Lung (tissue), 12 donors: Measurements from ENCODE around the gene SLC12A7. TPM values are rescaled to one million over a fixed set of nuclear protein-coding genes. Genes with fewer than 3 reads are reported as not detected.

Experiments
- ATAC-seq: fragments of 200-7000 bp; cut with Tn5 transposase; one replicate; pipeline ENCODE4 v1.9.1; 2020; ENCODE audit warnings: moderate number of reproducible peaks; ENCODE audit not compliant: insufficient read depth, low FRiP score
- DNase-seq, 3 donors: peaks; one replicate each; pipeline ENCODE4 v3.0.0-alpha.2; 2013 to 2017
- H3K27ac ChIP-seq, 2 donors: one replicate each; pipeline ENCODE4 v1.5.1; 2013; ENCODE audit warnings: mild to moderate bottlenecking in 2 of 2, moderate library complexity in 2 of 2, control low read depth in 1 of 2, inconsistent platforms in 1 of 2, low read depth in 1 of 2, low read length in 1 of 2
- H3K27me3 ChIP-seq, 3 donors: one replicate each; pipeline ENCODE4 v1.5.1; 2013; ENCODE audit warnings: low read length in 2 of 3; ENCODE audit not compliant: control insufficient read depth in 3 of 3, insufficient read depth in 3 of 3
- H3K36me3 ChIP-seq, 4 donors: one replicate each; pipeline ENCODE4 v1.5.1; 2013; ENCODE audit warnings: low read length in 4 of 4, mild to moderate bottlenecking in 1 of 4, moderate library complexity in 1 of 4; ENCODE audit not compliant: control insufficient read depth in 4 of 4, insufficient read depth in 4 of 4
- H3K4me1 ChIP-seq, 5 donors: one replicate each; pipeline ENCODE4 v1.5.1; 2013; ENCODE audit warnings: low read length in 5 of 5, mild to moderate bottlenecking in 2 of 5, moderate library complexity in 1 of 5; ENCODE audit not compliant: control insufficient read depth in 5 of 5, insufficient read depth in 5 of 5
- H3K4me3 ChIP-seq: one replicate; pipeline ENCODE4 v1.5.1; 2013; ENCODE audit warnings: mild to moderate bottlenecking, control low read depth, moderate library complexity
- H3K9ac ChIP-seq, 2 donors: one replicate each; pipeline ENCODE4 v1.5.1; 2013; ENCODE audit warnings: low read length in 2 of 2, control low read depth in 1 of 2; ENCODE audit not compliant: insufficient read depth in 1 of 2
- H3K9me3 ChIP-seq, 4 donors: one replicate each; pipeline ENCODE4 v1.5.1; 2013; ENCODE audit warnings: low read length in 3 of 4, mild to moderate bottlenecking in 1 of 4, moderate library complexity in 1 of 4; ENCODE audit not compliant: control insufficient read depth in 4 of 4, insufficient read depth in 3 of 4
- WGBS, 2 donors: extraction: QIAGEN DNeasy Blood & Tissue Kit; methylation state at CpG; one replicate each; pipeline ENCODE4 v1.1.7; 2013; 5-methylcytosine and 5-hydroxymethylcytosine counted together
- polyA plus RNA-seq, 2 donors: library from polyadenylated mRNA; stranded (reverse); fragments of 200-250 nt; gene quantifications; one replicate each; pipeline ENCODE4 v1.2.1, GENCODE V29; 2013
- total RNA-seq, 2 donors: library from RNA; depleted of rRNA in 1 of 2; stranded (reverse); fragments of >200 nt in 1 of 2; gene quantifications; one replicate each; pipeline ENCODE4 v1.2.1, GENCODE V29; 2014 to 2021
- TF ChIP-seq, protein P1 (sequence below): IDR thresholded peaks from 2 replicates; pipeline ENCODE4 v1.5.1; 2012; ENCODE audit warnings: mild to moderate bottlenecking; ENCODE audit errors: control extremely low read depth, extremely low read depth
- donor health status: control.
- donor health status: control.
- donor health status: Bipolar disorder and iron deficiency.
- donor health status: healthy.
- donor health status: DM: yes; HTN: yes; CAD: no.

The SLC12A7 gene
- total and polyA plus RNA-seq, 4 donors: 14.8 to 50.4 (median 39.8) TPM

DNA sequence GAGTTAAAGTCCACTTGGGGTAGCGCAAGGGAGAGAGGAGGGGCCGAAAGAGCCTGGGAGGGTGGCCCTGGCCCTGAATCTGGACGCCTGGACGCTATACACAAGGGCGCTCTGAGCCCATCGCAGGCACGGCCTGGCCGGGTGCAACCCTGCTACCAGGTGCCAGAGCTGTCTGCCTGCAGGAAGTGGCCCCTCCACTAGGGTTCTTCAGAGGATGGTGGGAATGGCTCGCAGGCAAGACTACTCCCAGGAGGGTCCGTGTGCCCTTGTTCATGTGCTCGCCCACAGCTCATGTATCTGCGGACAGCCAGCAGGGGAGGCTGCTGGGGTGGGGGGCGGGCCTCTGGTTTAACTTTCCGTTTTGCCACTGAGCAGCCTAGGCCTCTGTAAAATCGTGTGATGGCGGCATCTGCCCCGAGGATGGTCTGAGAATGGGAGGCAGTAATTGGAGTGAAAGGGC is 104.6 kb downstream of the SLC12A7 start:
- ATAC-seq (no peak), DNase-seq (peak in 1 of 3 donors; percentile 14)
- Histone ChIP-seq H3K27me3 (peaks cover 0 to 9% (median 7%) of the 10 kb centered on the region in 3 donors), H3K27ac (no peak overlapping the region), H3K9me3 (peaks cover 0 to 3% (median 0%) of the 10 kb centered on the region in 4 donors), H3K4me1 (peaks cover 0 to 27% (median 4%) of the 10 kb centered on the region in 5 donors), H3K36me3 (no peaks in the 10 kb centered on the region), H3K9ac (no peak overlapping the region), H3K4me3 (no peak overlapping the region)
- WGBS, 2 donors: 85% methylated on average over 17 of the region's 17 CpGs
- TF ChIP-seq, protein P1, sequence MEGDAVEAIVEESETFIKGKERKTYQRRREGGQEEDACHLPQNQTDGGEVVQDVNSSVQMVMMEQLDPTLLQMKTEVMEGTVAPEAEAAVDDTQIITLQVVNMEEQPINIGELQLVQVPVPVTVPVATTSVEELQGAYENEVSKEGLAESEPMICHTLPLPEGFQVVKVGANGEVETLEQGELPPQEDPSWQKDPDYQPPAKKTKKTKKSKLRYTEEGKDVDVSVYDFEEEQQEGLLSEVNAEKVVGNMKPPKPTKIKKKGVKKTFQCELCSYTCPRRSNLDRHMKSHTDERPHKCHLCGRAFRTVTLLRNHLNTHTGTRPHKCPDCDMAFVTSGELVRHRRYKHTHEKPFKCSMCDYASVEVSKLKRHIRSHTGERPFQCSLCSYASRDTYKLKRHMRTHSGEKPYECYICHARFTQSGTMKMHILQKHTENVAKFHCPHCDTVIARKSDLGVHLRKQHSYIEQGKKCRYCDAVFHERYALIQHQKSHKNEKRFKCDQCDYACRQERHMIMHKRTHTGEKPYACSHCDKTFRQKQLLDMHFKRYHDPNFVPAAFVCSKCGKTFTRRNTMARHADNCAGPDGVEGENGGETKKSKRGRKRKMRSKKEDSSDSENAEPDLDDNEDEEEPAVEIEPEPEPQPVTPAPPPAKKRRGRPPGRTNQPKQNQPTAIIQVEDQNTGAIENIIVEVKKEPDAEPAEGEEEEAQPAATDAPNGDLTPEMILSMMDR: no peak

DNA sequence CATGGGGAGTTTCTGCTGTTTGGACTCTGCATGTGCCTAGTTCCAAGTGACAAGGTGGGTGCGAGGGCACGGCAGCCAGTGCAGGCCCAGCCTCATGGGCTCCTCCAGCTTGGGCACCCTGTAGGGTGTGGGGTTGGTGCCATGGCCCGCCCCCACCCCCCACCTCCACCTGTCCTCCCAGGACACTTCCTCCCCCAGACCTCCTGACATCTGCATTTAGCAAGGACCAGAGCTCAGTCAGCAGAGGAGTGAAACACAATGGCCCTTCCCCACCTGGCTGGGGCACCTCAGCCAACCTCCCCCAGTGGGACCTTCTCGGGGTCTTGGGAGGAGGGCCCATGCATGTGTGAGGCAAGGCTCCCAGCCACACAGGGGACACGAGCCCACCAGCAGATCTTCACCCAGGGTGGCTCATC is 105.2 kb downstream of the SLC12A7 start:
- ATAC-seq (no peak), DNase-seq (peak in 1 of 3 donors; percentile 9)
- WGBS, 2 donors: 92 to 94% methylated on average over 5 of the region's 5 CpGs
- TF ChIP-seq, protein P1: no peak
- peaks cover 0 to 27% (median 4%) of the 10 kb centered on the region in 5 donors for H3K4me1 ChIP-seq
- no peaks in the 10 kb centered on the region for H3K36me3 ChIP-seq
- H3K9me3 ChIP-seq: peaks cover 0 to 3% (median 0%) of the 10 kb centered on the region in 4 donors
- H3K27ac ChIP-seq: no peak overlapping the region
- no peak overlapping the region for H3K9ac ChIP-seq
- H3K27me3 ChIP-seq: peaks cover 0 to 9% (median 7%) of the 10 kb centered on the region in 3 donors
- H3K4me3 ChIP-seq: no peak overlapping the region

DNA sequence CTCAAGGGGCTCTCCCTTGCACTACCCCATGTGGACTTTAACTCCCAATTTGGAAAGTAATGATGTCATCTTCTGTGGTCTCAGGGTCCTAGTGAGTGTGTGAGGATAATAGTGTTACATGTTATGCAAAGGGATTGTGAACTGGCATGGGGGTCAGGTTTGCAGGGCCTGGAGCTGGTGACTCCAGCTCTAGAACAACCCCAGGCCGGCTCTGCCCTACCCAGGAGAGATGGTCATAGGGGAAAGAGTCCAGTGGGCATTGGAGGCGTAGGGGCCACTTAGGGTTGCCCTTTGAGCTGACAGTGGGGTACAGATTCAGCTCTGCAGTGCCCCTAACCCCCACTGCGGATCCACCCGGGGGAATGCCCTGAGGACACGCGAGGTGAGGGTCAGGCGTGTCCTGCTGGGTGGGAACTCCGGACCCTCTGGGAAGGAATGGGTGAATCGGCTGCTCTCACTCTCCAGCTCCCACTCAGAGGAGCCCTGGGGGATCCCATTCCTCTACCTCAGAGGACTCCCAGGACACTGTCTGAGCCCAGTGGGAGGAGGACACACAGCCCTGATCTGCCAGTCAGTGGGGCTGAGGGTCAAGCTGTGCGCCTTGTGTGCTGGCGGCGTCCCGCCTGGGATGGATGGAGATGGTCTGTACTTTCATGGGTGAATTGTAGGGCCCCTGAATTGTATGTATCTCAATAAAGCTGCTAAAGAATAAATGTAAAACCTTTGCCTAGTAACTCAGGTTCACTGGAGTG is 105.8 kb downstream of the SLC12A7 start:
- Histone ChIP-seq H3K9ac (no peak overlapping the region), H3K4me1 (peaks cover 0 to 27% (median 4%) of the 10 kb centered on the region in 5 donors), H3K27ac (no peak overlapping the region), H3K4me3 (no peak overlapping the region), H3K9me3 (peaks cover 0 to 3% (median 0%) of the 10 kb centered on the region in 4 donors), H3K27me3 (peaks cover 0 to 9% (median 7%) of the 10 kb centered on the region in 3 donors), H3K36me3 (no peaks in the 10 kb centered on the region)
- no peak for ATAC-seq
- 95 to 96% methylated on average over 13 of the region's 13 CpGs for WGBS, 2 donors
- peak in 1 of 3 donors; percentile 9 for DNase-seq
- TF ChIP-seq, protein P1: no peak
